ENCODE measurements around the gene EMC1.
"Not testable (repeated sequence)": the region's sequence is repeated elsewhere in the genome, so short reads cannot be mapped to it uniquely, and the experiment has no call there.

The EMC1 gene

DNA sequence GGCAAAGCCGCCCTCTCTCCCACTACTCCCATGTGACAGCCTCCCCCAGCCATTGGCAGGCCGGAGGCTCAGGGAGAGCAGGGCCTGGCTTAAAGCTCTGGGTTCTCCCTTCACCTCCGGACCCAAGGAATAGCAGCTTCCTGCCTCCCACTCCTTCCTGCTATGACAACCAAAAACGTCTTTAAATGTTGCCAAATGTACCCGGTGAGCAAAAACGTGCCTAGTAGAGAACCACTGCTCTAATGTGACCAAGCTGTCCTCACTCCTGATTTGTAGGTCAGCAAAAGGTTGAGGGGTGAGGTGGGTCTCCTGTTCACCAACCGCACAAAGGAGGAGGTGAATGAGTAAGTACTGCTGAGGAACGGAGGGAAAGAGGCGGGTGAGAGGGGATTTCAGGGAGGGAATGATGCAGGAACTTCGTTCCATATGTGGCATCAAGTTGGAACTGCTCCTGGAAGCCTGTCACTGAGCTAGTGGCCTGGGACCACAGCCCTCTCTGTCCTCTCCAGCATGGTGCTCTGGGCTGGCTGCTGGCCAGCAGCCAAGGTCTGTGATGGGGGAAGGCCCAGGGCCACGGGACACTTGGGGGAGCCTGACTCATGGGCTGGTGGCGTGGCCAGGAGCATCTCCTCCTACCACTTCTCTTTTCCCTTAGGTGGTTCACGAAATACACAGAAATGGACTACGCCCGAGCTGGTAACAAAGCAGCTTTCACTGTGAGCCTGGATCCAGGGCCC is 6.0 kb upstream of the EMC1 start:
- Histone ChIP-seq H3K4me3 (ENCODE audit: low read length) (no peak overlapping the region), H3K27ac (ENCODE audit: low read length) (no peak overlapping the region), H3K27me3 (ENCODE audit: control insufficient read depth, insufficient read depth, low read length) (no peaks in the 10 kb centered on the region), H3K4me1 (ENCODE audit: control insufficient read depth, low read depth, low read length) (peaks cover 8% of the 10 kb centered on the region), H3K9me3 (ENCODE audit: control insufficient read depth, low read depth, low read length) (no peaks in the 10 kb centered on the region), H3K9ac (ENCODE audit: low read length) (no peak overlapping the region), H3K36me3 (ENCODE audit: control insufficient read depth, low read depth, low read length) (peaks cover 65% of the 10 kb centered on the region)

DNA sequence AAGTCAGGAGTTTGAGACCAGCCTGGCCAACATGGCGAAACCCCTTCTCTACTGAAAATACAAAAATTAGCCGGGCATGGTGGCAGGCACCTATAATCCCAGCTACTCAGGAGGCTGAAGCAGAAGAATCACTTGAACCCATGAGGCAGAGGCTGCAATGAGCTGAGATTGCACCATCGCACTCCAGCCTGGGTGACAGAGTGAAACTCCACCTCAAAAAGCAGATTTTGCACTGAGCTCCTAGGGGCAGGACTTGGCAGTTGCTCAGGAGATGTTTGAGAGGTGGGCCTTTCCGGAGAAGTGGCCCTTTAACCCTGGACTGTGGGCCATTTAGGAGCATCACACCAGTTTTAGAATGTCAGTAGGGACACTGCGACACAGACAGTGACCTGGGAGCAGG is 5.0 kb upstream of the EMC1 start:
- H3K4me3 ChIP-seq (ENCODE audit: low read length); H3K27ac ChIP-seq (ENCODE audit: low read length); H3K9ac ChIP-seq (ENCODE audit: low read length); H3K27me3 ChIP-seq (ENCODE audit: control insufficient read depth, insufficient read depth, low read length); H3K4me1 ChIP-seq (ENCODE audit: control insufficient read depth, low read depth, low read length); H3K9me3 ChIP-seq (ENCODE audit: control insufficient read depth, low read depth, low read length): not testable (repeated sequence)
- peaks cover 65% of the 10 kb centered on the region for H3K36me3 ChIP-seq (ENCODE audit: control insufficient read depth, low read depth, low read length)

DNA sequence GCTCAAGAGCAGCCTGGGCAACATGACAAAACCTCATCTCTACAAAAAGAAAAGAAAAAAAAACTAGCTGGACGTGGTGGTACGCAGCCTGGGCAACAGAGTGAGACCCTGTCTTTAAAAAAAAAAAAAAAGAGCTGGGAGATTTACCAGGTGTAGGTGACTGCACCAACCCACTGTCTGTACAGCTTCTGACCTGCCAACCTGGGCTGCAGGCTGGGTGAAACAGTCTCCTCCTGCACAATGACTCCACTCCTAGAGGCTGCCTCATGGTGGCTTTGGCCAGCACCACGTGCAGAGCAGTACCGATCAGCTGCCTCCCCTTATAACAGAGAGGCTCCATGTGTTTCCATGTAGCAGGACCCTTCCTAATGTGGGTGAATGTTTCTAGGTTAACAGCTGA is 4.0 kb upstream of the EMC1 start:
- no peak overlapping the region for H3K4me3 ChIP-seq (ENCODE audit: low read length)
- H3K9ac ChIP-seq (ENCODE audit: low read length) = no peak overlapping the region
- H3K4me1 ChIP-seq (ENCODE audit: control insufficient read depth, low read depth, low read length) = peaks cover 12% of the 10 kb centered on the region
- H3K27me3 ChIP-seq (ENCODE audit: control insufficient read depth, insufficient read depth, low read length) = no peaks in the 10 kb centered on the region
- no peak overlapping the region for H3K27ac ChIP-seq (ENCODE audit: low read length)
- H3K9me3 ChIP-seq (ENCODE audit: control insufficient read depth, low read depth, low read length) = no peaks in the 10 kb centered on the region
- H3K36me3 ChIP-seq (ENCODE audit: control insufficient read depth, low read depth, low read length) = peaks cover 58% of the 10 kb centered on the region

DNA sequence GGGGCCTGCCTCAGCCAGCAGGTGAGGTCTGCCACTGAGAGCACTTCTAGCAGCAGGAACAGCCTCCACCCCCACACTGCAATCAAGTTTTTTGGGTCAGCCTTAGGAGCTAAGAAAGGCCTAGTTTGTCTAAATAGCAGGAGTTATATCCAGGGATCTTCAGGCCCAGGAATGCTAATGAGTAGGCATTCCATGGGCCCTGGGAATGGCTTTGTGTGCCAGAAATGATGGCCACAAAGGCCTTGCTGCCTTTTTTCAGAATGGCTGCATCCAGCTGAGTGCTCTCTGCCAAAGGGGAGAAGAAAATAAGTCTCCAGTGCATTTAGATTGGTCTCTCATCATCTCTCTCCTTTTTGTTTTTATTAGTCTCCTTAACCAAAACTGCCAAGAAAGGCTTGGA is 3.1 kb upstream of the EMC1 start:
- no peaks in the 10 kb centered on the region for H3K9me3 ChIP-seq (ENCODE audit: control insufficient read depth, low read depth, low read length)
- no peaks in the 10 kb centered on the region for H3K27me3 ChIP-seq (ENCODE audit: control insufficient read depth, insufficient read depth, low read length)
- no peak overlapping the region for H3K4me3 ChIP-seq (ENCODE audit: low read length)
- no peak overlapping the region for H3K9ac ChIP-seq (ENCODE audit: low read length)
- H3K36me3 ChIP-seq (ENCODE audit: control insufficient read depth, low read depth, low read length) = peaks cover 50% of the 10 kb centered on the region
- peaks cover 14% of the 10 kb centered on the region for H3K4me1 ChIP-seq (ENCODE audit: control insufficient read depth, low read depth, low read length)
- H3K27ac ChIP-seq (ENCODE audit: low read length) = no peak overlapping the region

DNA sequence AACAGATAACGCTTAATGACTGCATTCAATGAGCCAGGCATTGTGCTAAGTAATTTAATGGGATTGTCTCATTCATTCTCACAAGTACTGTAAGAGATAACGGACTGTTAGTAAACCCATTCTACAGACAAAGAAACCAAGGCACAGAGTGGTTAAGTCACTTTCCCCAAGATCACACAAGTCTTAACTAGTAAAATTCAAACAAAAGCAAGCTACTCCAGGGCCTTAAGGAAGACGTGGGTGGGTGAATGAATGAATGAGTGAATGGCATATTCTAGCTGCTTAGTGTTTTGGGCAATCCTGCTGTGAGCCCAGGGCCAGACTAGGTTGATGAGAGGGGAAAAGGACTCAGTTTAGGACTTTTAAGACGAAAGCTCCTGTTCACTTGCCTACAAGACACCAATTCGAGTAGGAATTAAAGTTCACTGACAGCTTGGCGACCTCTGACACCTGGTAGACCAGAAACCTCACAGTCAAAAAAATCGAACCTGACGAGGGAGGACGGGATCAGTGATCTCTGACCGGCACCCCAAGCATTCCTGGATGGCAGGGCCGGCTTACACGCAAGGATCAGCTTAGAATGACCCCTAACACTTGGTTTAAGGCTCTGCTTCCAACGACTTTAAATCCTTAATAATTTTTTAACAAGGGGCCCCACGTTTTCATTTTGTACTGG is 557 bp downstream of the EMC1 start:
- no peaks in the 10 kb centered on the region for H3K9me3 ChIP-seq (ENCODE audit: control insufficient read depth, low read depth, low read length)
- peaks cover 13% of the 10 kb centered on the region for H3K36me3 ChIP-seq (ENCODE audit: control insufficient read depth, low read depth, low read length)
- H3K27ac ChIP-seq (ENCODE audit: low read length) = peak overlapping the region; percentile 74
- H3K27me3 ChIP-seq (ENCODE audit: control insufficient read depth, insufficient read depth, low read length) = no peaks in the 10 kb centered on the region
- H3K9ac ChIP-seq (ENCODE audit: low read length) = peak overlapping the region; percentile 99
- peak overlapping the region; percentile 98 for H3K4me3 ChIP-seq (ENCODE audit: low read length)
- H3K4me1 ChIP-seq (ENCODE audit: control insufficient read depth, low read depth, low read length) = peaks cover 14% of the 10 kb centered on the region

DNA sequence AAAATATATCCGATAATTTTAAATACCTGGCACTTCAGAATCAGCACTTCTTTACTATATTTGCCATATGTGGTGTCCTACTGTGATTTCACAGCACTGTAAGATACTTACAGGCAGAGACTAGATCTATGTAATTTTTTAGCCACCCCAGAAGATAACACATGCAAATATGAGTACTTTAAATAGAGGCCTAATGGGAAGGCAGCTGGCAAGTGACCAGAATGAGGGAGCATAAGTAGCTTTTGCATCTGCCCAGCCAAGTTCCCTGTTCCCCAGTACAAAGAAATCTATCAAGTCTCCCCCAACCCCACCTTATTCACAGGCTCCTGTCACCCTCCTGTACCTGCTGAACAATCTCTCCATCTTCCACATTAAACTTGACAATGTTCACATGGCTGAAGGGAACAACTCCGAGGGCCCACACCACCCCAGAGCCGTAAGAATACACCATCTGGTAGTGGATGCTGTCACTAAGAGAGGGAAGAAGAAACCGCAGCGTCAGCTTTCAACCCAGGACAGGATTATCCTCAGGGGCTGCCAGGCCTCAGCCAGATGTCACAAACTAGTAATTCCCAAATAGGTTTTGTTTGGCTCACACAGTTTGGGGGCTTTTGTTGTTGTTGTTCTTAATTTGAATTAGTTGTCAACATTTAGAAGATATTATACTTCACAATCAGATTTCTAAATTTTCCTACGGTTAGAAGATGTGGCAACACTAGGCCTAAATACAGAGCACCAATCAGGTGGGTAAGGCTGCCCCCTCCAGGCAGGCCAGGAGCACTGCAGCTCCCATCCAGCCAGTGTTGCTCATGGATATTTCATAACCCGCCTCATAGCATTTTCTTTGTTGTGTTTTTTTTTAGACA is 10.4 kb downstream of the EMC1 start:
- Histone ChIP-seq H3K27ac (ENCODE audit: low read length) (no peak overlapping the region), H3K9ac (ENCODE audit: low read length) (no peak overlapping the region), H3K27me3 (ENCODE audit: control insufficient read depth, insufficient read depth, low read length) (no peaks in the 10 kb centered on the region), H3K4me1 (ENCODE audit: control insufficient read depth, low read depth, low read length) (no peaks in the 10 kb centered on the region), H3K4me3 (ENCODE audit: low read length) (no peak overlapping the region), H3K36me3 (ENCODE audit: control insufficient read depth, low read depth, low read length) (peaks cover 77% of the 10 kb centered on the region), H3K9me3 (ENCODE audit: control insufficient read depth, low read depth, low read length) (no peaks in the 10 kb centered on the region)

DNA sequence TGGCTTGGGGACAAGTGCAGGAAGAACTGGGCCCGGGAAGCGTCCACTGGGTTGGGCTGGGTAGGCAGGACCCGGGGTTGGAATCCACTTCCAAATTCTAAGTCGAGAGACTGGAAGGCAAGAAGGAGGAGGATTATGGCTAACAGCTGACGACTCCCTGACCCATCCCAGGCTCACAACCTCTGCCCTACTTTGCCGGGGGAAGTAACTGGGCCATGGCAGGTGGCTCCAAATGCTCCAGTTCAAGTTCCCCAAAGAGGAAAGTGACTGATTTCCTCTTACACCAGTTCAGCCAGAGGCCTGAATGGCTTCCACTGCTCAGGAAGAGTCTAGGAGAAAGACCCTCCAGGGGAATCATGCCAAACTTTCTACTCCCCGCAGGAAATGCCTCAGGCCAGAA is 11.4 kb downstream of the EMC1 start:
- Histone ChIP-seq H3K9me3 (ENCODE audit: control insufficient read depth, low read depth, low read length) (no peaks in the 10 kb centered on the region), H3K4me3 (ENCODE audit: low read length) (no peak overlapping the region), H3K36me3 (ENCODE audit: control insufficient read depth, low read depth, low read length) (peaks cover 79% of the 10 kb centered on the region), H3K9ac (ENCODE audit: low read length) (no peak overlapping the region), H3K27me3 (ENCODE audit: control insufficient read depth, insufficient read depth, low read length) (no peaks in the 10 kb centered on the region), H3K27ac (ENCODE audit: low read length) (no peak overlapping the region), H3K4me1 (ENCODE audit: control insufficient read depth, low read depth, low read length) (no peaks in the 10 kb centered on the region)

DNA sequence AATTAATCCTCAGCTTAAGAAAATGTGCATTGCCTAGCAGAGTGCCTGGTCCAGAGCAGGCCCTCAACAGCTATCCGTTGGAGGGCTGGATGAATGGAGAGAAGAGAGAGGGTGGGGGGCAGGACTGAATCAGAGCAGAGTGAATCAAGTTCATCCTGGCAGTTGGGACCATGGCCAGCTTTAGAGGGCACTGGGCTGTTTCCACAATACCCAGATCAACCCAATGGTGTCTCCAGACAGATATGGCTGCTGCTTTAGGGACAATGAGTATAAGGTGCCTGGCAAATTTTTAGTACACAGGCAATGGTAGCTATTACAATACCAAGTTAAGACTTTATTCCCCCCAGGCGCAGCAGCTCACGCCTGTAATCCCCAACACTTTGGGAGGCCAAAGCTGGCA is 17.1 kb downstream of the EMC1 start:
- H3K4me1 ChIP-seq (ENCODE audit: control insufficient read depth, low read depth, low read length) = no peaks in the 10 kb centered on the region
- H3K9me3 ChIP-seq (ENCODE audit: control insufficient read depth, low read depth, low read length) = no peaks in the 10 kb centered on the region
- no peak overlapping the region for H3K4me3 ChIP-seq (ENCODE audit: low read length)
- H3K36me3 ChIP-seq (ENCODE audit: control insufficient read depth, low read depth, low read length) = peaks cover 81% of the 10 kb centered on the region
- no peak overlapping the region for H3K9ac ChIP-seq (ENCODE audit: low read length)
- H3K27ac ChIP-seq (ENCODE audit: low read length) = no peak overlapping the region
- no peaks in the 10 kb centered on the region for H3K27me3 ChIP-seq (ENCODE audit: control insufficient read depth, insufficient read depth, low read length)

DNA sequence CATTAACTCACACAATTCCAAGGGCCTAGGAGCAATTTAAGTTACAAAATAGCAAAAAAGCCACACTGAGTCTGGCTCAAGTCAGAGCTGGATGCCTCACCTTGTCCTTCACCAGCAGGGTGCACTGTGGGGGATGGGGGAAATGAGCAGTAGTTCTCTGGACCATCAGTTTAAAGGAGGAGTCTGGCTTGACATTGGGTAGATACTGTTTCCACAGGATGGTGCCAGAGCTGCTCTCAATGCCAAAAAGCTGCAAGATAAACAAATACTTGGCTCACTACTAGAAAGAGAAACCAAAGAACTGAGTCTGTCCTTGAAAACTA is 18.8 kb downstream of the EMC1 start:
- H3K4me3 ChIP-seq (ENCODE audit: low read length) = no peak overlapping the region
- H3K27me3 ChIP-seq (ENCODE audit: control insufficient read depth, insufficient read depth, low read length) = no peaks in the 10 kb centered on the region
- no peaks in the 10 kb centered on the region for H3K4me1 ChIP-seq (ENCODE audit: control insufficient read depth, low read depth, low read length)
- no peak overlapping the region for H3K27ac ChIP-seq (ENCODE audit: low read length)
- peaks cover 75% of the 10 kb centered on the region for H3K36me3 ChIP-seq (ENCODE audit: control insufficient read depth, low read depth, low read length)
- no peak overlapping the region for H3K9ac ChIP-seq (ENCODE audit: low read length)
- no peaks in the 10 kb centered on the region for H3K9me3 ChIP-seq (ENCODE audit: control insufficient read depth, low read depth, low read length)

DNA sequence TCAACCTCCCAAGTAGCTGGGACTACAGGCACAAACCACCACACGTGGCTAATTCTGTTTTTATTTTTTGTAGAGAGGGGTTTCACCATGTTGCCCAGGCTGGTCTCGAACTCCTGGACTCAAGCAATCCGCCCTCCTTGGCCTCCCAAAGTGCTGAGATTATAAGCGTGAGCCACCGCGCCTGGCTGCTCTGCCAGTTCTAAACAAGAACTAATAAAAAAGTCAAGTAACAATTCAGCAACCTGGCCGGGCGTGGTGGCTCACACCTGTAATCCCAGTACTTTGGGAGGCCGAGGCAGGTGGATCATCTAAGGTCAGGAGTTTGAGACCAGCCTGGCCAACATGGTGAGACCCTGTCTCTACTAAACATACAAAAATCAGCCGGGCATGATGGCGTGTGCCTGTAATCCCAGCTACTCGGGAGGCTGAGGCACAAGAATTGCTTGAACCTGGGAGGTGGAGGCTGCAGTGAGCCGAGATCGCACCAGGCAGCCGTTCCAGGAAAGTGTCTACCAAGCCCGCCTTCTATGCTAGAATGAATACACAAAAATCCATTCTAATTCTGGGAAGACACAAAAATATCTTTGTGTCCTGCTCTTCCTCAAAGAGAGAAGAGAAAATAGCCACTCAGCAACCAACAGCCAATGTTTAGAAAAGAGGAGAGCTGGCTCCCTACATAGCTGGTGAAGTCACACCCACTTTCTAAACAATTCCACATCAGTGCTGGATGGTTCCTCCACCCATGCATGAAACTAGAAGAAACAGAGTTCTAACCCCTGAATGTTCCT is 19.4 kb downstream of the EMC1 start:
- not testable (repeated sequence) for H3K4me1 ChIP-seq (ENCODE audit: control insufficient read depth, low read depth, low read length); H3K27me3 ChIP-seq (ENCODE audit: control insufficient read depth, insufficient read depth, low read length); H3K4me3 ChIP-seq (ENCODE audit: low read length); H3K27ac ChIP-seq (ENCODE audit: low read length); H3K9me3 ChIP-seq (ENCODE audit: control insufficient read depth, low read depth, low read length); H3K9ac ChIP-seq (ENCODE audit: low read length)
- H3K36me3 ChIP-seq (ENCODE audit: control insufficient read depth, low read depth, low read length) = peaks cover 74% of the 10 kb centered on the region

DNA sequence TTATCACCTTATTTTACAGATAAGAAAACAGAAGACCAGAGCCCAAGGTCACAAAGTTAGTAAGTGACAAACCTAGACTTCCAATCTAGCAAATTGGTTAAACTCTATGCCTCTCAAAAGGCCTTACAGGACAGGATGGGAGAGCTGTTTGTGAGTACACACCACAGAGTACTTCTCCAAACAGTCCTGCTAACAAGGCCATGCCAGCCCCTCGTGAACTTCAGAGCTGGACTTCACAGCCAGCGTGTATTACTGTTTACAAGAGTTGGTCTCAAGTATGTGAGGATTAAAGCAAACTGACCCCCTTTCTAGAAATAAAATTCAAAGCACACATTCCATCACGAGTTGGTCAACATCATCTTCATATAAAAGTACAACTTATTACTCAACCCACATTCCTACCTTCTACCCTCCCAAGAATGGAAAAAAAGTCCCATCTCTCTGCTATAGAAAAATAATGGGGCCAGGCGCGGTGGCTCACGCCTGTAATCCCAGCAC is 21.4 kb downstream of the EMC1 start:
- peaks cover 85% of the 10 kb centered on the region for H3K36me3 ChIP-seq (ENCODE audit: control insufficient read depth, low read depth, low read length)
- H3K9me3 ChIP-seq (ENCODE audit: control insufficient read depth, low read depth, low read length) = no peaks in the 10 kb centered on the region
- no peak overlapping the region for H3K27ac ChIP-seq (ENCODE audit: low read length)
- no peak overlapping the region for H3K4me3 ChIP-seq (ENCODE audit: low read length)
- no peaks in the 10 kb centered on the region for H3K4me1 ChIP-seq (ENCODE audit: control insufficient read depth, low read depth, low read length)
- no peaks in the 10 kb centered on the region for H3K27me3 ChIP-seq (ENCODE audit: control insufficient read depth, insufficient read depth, low read length)
- H3K9ac ChIP-seq (ENCODE audit: low read length) = no peak overlapping the region
